Body of pancreas (tissue), 4 donors: ENCODE results near the gene NDUFC1. TPM values are rescaled to one million over a fixed set of nuclear protein-coding genes. Genes with fewer than 3 reads are reported as not detected.

Experiments used
- ATAC-seq: fragments of 150-250 bp; one replicate; pipeline ENCODE4 v1.9.1; 2016
- DNase-seq, 4 donors: peaks; one replicate each; pipeline ENCODE4 v3.0.0-alpha.2; 2019
- H3K27ac ChIP-seq, 4 donors: fragments of 200-600 bp; sonication (generic); 1 replicate in 3 of 4; 2 replicates in 1 of 4; pipeline versions ENCODE4 v1.5.1 to v1.6.1; 2016 to 2019; ENCODE audit warnings: mild to moderate bottlenecking in 1 of 4, mixed read lengths in 1 of 4, moderate library complexity in 1 of 4
- H3K27me3 ChIP-seq, 2 donors: fragments of 200-600 bp; sonication (generic); one replicate each; pipeline ENCODE4 v1.6.0; 2016; ENCODE audit warnings: mild to moderate bottlenecking in 1 of 2
- H3K36me3 ChIP-seq, 2 donors: fragments of 200-600 bp; sonication (generic); replicated peaks in 1 of 2; 2 replicates each; pipeline ENCODE4 v1.5.1; 2016; ENCODE audit warnings: low read depth in 2 of 2; ENCODE audit not compliant: insufficient read depth in 1 of 2
- H3K4me1 ChIP-seq: fragments of 200-600 bp; sonication (generic); one replicate; pipeline ENCODE4 v1.6.0; 2016
- H3K4me3 ChIP-seq, 2 donors: fragments of 200-600 bp; sonication (generic); 1 replicate in 1 of 2; 2 replicates in 1 of 2; pipeline ENCODE4 v1.5.1; 2016 to 2019
- H3K9me3 ChIP-seq, 3 donors: fragments of 200-600 bp; sonication (generic); 1 replicate in 2 of 3; 2 replicates in 1 of 3; pipeline ENCODE4 v1.5.1; 2016
- POLR2A ChIP-seq, 3 donors: fragments of 450-650 bp; IDR thresholded peaks; one replicate each; pipeline ENCODE4 v1.6.1; 2016; ENCODE audit warnings: antibody characterized with exemption in 3 of 3, mild to moderate bottlenecking in 2 of 3
- WGBS, 2 donors: methylation state at CpG; one replicate each; pipeline ENCODE4 v1.1.5; 2017; 5-methylcytosine and 5-hydroxymethylcytosine counted together
- intact Hi-C: fragments of 100-400 bp; cut with DNase I; formaldehyde crosslinking; loops from one replicate; pipeline ENCODE4 v1.15.1; 2023
- small RNA-seq: library from RNA; depleted of rRNA; stranded (forward); fragments of <200 nt; gene quantifications from one replicate; pipeline ENCODE3, GENCODE V24; 2016
- total RNA-seq, 2 donors: library from RNA; depleted of rRNA; stranded (reverse); fragments of >200 nt; gene quantifications; one replicate each; pipeline ENCODE4 v1.1.0, GENCODE V29; 2016
- TF ChIP-seq, protein P1 (sequence below), 7 experiments: fragments of 450-650 bp in 4 of 7; fragments of 200-600 bp in 3 of 7; sonication (generic) in 3 of 7; IDR thresholded peaks; one replicate each; pipeline ENCODE4 v1.5.1; 2016 to 2019; ENCODE audit warnings: antibody characterized with exemption in 7 of 7

Gene NDUFC1
- total RNA-seq, 2 donors from 2014 or later: 16.5 to 24.1 TPM

DNA sequence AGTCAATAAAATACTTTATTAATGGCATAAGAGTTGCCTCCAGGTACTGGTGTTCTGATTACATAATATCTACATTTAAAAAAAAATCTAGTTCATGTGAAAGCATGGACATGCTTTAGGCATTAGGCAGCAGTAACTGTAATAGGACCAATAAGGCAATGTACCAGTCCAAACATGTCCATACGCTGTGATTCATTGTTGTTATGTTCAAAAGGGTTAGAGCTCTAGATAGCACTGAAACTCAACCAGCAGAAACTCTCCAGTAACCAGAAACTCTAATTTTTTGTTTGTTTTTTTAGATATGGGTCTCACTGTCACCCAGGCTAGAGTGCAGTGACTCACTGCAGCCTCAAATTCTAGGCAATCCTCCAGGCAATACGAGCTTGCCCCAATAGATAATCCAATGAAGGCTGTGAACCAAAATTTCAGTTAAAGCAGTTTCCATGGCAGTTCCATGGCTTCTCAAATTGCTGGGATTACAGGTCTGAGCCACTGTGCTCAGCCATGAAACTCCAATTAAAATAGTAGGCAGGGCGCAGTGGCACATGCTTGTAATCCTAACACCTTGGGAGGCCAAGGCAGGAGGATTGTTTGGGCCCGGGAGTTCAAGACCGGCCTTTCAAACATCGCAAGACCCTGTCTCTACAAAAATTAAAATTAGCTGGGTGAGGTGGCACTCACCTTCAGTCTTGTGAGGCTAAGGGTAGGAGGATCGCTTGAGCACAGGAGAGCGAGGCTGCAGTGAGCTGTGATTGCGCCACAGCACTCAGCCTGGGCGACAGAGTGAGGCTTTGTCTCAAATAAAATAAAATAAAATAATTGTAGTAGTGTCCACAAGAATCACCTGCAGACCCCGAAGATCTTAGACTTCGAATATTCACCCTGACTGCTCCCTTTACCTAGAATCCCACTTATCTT lies 58.6 kb downstream of the NDUFC1 start:
- Histone ChIP-seq H3K9me3 (no peaks in the 10 kb centered on the region), H3K4me1 (peaks cover 11% of the 10 kb centered on the region), H3K27me3 (no peaks in the 10 kb centered on the region), H3K4me3 (no peak overlapping the region), H3K36me3 (no peaks in the 10 kb centered on the region), H3K27ac (peak overlapping the region in 3 of 4 donors; percentile 29 to 60 (median 60))
- TF ChIP-seq, protein P1, sequence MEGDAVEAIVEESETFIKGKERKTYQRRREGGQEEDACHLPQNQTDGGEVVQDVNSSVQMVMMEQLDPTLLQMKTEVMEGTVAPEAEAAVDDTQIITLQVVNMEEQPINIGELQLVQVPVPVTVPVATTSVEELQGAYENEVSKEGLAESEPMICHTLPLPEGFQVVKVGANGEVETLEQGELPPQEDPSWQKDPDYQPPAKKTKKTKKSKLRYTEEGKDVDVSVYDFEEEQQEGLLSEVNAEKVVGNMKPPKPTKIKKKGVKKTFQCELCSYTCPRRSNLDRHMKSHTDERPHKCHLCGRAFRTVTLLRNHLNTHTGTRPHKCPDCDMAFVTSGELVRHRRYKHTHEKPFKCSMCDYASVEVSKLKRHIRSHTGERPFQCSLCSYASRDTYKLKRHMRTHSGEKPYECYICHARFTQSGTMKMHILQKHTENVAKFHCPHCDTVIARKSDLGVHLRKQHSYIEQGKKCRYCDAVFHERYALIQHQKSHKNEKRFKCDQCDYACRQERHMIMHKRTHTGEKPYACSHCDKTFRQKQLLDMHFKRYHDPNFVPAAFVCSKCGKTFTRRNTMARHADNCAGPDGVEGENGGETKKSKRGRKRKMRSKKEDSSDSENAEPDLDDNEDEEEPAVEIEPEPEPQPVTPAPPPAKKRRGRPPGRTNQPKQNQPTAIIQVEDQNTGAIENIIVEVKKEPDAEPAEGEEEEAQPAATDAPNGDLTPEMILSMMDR (IDR thresholded peaks at IDR 0.05): no peak
- TF ChIP-seq POLR2A (IDR thresholded peaks at IDR 0.05): no peak
- intact Hi-C loops: no loop called here
- WGBS, 2 donors: 81 to 83% methylated on average over 11 to 12 of the region's 12 CpGs
- DNase-seq: peak; percentile 17 to 65 (median 41)
- ATAC-seq: peak; percentile 92

DNA sequence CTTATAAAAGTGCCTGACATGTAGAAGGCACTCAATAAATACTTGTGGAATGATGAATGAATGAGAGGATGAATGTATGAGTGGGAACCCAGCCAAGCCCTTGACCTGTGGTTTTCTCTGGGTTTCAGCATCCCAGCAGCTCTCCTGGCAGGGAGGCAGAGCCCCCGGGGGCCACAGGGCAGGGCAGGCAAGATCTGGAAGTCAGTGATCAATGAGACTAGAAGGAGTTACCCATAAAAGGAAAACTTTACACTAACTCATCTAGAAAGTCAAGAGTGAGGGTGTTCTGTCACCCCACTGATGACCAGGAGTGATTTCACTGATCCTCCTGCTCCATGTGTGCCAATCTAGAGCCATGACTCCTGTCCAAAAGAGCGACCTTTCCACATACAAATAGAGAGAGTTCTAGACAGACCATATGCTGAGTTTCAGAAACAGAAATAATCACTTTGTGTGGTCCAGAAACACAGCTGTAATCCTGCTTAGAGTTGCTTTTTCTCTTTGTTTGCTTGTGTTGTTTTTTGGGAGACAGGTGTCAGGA lies 59.7 kb downstream of the NDUFC1 start:
- 64 to 71% methylated on average over 2 of the region's 2 CpGs for WGBS, 2 donors
- ATAC-seq: no peak

DNA sequence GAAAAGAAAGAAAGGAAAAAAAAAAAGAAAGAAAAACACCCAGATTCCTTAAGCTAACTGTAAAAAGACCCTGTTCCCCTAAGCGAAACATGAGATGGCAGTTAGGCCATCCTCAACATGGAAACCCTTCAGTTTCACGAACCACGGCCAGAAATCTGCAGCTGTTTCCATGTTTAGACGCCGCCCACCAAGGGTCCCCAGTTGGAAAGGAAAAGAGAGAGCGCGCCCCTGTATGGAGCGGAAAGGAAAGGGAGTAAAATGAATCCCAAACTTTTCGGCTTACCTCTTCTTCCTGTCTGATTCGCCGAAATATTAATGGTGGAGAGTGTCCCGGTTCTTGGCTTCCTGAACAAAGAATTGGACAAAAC lies 60.5 kb downstream of the NDUFC1 start:
- no peak for DNase-seq
- H3K4me1 ChIP-seq: peaks cover 11% of the 10 kb centered on the region
- intact Hi-C loops: no loop called here
- TF ChIP-seq, protein P1 (IDR thresholded peaks at IDR 0.05): no peak
- no peak for TF ChIP-seq POLR2A (IDR thresholded peaks at IDR 0.05)
- no peaks in the 10 kb centered on the region for H3K36me3 ChIP-seq
- no peaks in the 10 kb centered on the region for H3K27me3 ChIP-seq
- no peak for ATAC-seq
- no peaks in the 10 kb centered on the region for H3K9me3 ChIP-seq
- no peak overlapping the region for H3K27ac ChIP-seq
- WGBS, 2 donors: 91 to 92% methylated on average over 12 of the region's 12 CpGs
- no peak overlapping the region for H3K4me3 ChIP-seq

More for the DNA sequence above, 59.7 kb downstream of the NDUFC1 start:
- intact Hi-C loops: no loop called here
- no peak for DNase-seq
- Histone ChIP-seq H3K27me3 (no peaks in the 10 kb centered on the region), H3K36me3 (no peaks in the 10 kb centered on the region), H3K4me1 (peaks cover 11% of the 10 kb centered on the region), H3K27ac (peak overlapping the region in 2 of 4 donors; percentile 60), H3K9me3 (no peaks in the 10 kb centered on the region), H3K4me3 (no peak overlapping the region)
- no peak for TF ChIP-seq POLR2A (IDR thresholded peaks at IDR 0.05)
- TF ChIP-seq, protein P1 (IDR thresholded peaks at IDR 0.05): no peak

DNA sequence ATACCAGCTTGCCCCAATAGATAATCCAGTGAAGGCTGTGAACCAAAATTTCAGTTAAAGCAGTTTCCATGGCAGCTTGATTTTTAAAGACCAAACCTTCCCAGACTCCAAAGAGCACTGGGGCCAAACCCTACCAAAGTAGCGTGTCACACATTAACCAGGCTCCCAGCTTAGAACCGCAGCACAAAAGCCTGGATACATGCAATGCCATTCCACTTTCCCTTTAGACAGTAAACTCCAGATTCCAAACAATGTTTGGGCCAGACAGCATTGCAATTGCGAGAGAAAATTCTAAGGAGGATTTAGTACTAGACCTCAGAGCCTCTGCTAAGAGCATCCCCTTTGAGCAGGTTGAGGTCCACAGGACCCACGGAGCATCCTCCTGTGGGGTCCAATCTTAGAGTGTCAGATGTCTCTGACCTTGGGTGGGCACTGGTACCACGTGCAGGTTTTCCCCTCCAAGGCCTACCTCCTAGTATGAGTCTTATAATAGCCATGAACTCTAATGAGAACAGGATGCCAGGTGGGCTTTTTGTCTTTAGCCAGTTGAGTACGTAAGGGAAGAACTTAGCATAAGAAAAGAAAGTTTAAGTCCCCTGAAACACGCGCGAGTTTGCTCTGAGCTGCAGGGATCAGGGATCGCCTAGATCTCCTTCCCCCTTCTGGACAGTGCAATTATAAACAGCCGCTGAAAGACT lies 61.0 kb downstream of the NDUFC1 start:
- ATAC-seq: no peak
- 81 to 89% methylated on average over 10 to 11 of the region's 11 CpGs for WGBS, 2 donors
- H3K27ac ChIP-seq: no peak overlapping the region

More for the DNA sequence above, 61.0 kb downstream of the NDUFC1 start:
- peaks cover 11% of the 10 kb centered on the region for H3K4me1 ChIP-seq
- H3K27me3 ChIP-seq: no peaks in the 10 kb centered on the region
- H3K4me3 ChIP-seq: no peak overlapping the region
- DNase-seq: no peak
- intact Hi-C loops: no loop called here
- TF ChIP-seq, protein P1 (IDR thresholded peaks at IDR 0.05): no peak
- TF ChIP-seq POLR2A (IDR thresholded peaks at IDR 0.05): no peak
- no peaks in the 10 kb centered on the region for H3K9me3 ChIP-seq
- H3K36me3 ChIP-seq: no peaks in the 10 kb centered on the region

Small RNA genes lying within 50 kb of the gene (small RNA-seq; reads per million reads assigned to genes)
- gene RNU6-1074P: not detected
- gene RNU6-1214P: not detected

Other genes starting within 250 kb of the NDUFC1 start
- gene ELF2, start 125.3 kb downstream of the NDUFC1 start, total RNA-seq: 10 to 100 TPM; 25.4 to 42.5 TPM
- under 1 TPM in 1 of 2 donors, not detected in 1; 0.78 TPM for gene MGARP, start 22.3 kb downstream of the NDUFC1 start, total RNA-seq
- 10 to 100 TPM; 16.5 to 22.8 TPM for gene NAA15, start 972 bp downstream of the NDUFC1 start, total RNA-seq
- 10 to 100 TPM in 1 of 2 donors, 1 to 10 TPM in 1; 4.0 to 10.1 TPM for gene RAB33B, start 151.6 kb upstream of the NDUFC1 start, total RNA-seq